Neutrophil (primary cell): ENCODE data around the gene TNRC6C.

Experiments used
- H3K27ac ChIP-seq: fragments of 200-600 bp; sonication (generic); 2 replicates; pipeline ENCODE4 v1.5.1; 2016; ENCODE audit warnings: mild to moderate bottlenecking, moderate library complexity
- H3K27me3 ChIP-seq: fragments of 200-600 bp; sonication (generic); 2 replicates; pipeline ENCODE4 v1.6.0; 2016; ENCODE audit warnings: mild to moderate bottlenecking
- H3K36me3 ChIP-seq: fragments of 200-600 bp; sonication (generic); 2 replicates; pipeline ENCODE4 v1.5.1; 2017
- H3K4me1 ChIP-seq, 2 experiments: fragments of 200-600 bp in 1 of 2; sonication (generic) in 1 of 2; 1 replicate in 1 of 2; 2 replicates in 1 of 2; pipeline versions ENCODE4 v1.5.1 to v1.6.1; 2013 to 2016; ENCODE audit warnings: low read depth in 1 of 2, low read length in 1 of 2, mild to moderate bottlenecking in 1 of 2, moderate library complexity in 1 of 2; ENCODE audit not compliant: control insufficient read depth in 1 of 2, insufficient read depth in 1 of 2
- H3K4me3 ChIP-seq, 2 experiments: fragments of 200-600 bp in 1 of 2; sonication (generic) in 1 of 2; 1 replicate in 1 of 2; 2 replicates in 1 of 2; pipeline ENCODE4 v1.5.1; 2013 to 2016; ENCODE audit warnings: low read depth in 1 of 2, low read length in 1 of 2, mild to moderate bottlenecking in 1 of 2, moderate library complexity in 1 of 2
- H3K9me3 ChIP-seq: fragments of 200-600 bp; sonication (generic); 2 replicates; pipeline ENCODE4 v1.5.1; 2016
- CTCF ChIP-seq: fragments of 200-600 bp; sonication (generic); IDR thresholded peaks from 2 replicates; pipeline ENCODE4 v1.5.1; 2016; ENCODE audit warnings: antibody characterized with exemption

Gene TNRC6C

GRCh38 chr17:78012428-78012827 lies 53.9 kb downstream of the TNRC6C start:
- Histone ChIP-seq H3K9me3 (no peaks in the 10 kb centered on the region), H3K4me1 (peaks cover 3 to 9% of the 10 kb centered on the region in 2 experiments), H3K36me3 (peaks cover 29% of the 10 kb centered on the region), H3K27ac (no peak overlapping the region), H3K27me3 (no peaks in the 10 kb centered on the region), H3K4me3 (no peak overlapping the region)
- no peak for TF ChIP-seq CTCF

GRCh38 chr17:78013683-78014467 lies 55.4 kb downstream of the TNRC6C start:
- peaks cover 29% of the 10 kb centered on the region for H3K36me3 ChIP-seq
- H3K27ac ChIP-seq: no peak overlapping the region
- peak; percentile 31 for TF ChIP-seq CTCF
- peaks cover 3 to 9% of the 10 kb centered on the region in 2 experiments for H3K4me1 ChIP-seq
- H3K27me3 ChIP-seq: no peaks in the 10 kb centered on the region
- no peaks in the 10 kb centered on the region for H3K9me3 ChIP-seq
- H3K4me3 ChIP-seq: no peak overlapping the region

- TF ChIP-seq CTCF: no peak
- H3K27ac ChIP-seq: no peak overlapping the region
- peaks cover 3 to 9% of the 10 kb centered on the region in 2 experiments for H3K4me1 ChIP-seq
- no peaks in the 10 kb centered on the region for H3K27me3 ChIP-seq
- H3K4me3 ChIP-seq: no peak overlapping the region
- no peaks in the 10 kb centered on the region for H3K9me3 ChIP-seq
- peaks cover 26% of the 10 kb centered on the region for H3K36me3 ChIP-seq
These were observed 56.1 kb downstream of the TNRC6C start for GRCh38 chr17:78014646-78015045.

GRCh38 chr17:78016852-78017251 lies 58.3 kb downstream of the TNRC6C start:
- Histone ChIP-seq H3K27me3 (no peaks in the 10 kb centered on the region), H3K4me1 (peaks cover 11 to 13% of the 10 kb centered on the region in 2 experiments), H3K9me3 (no peaks in the 10 kb centered on the region), H3K4me3 (no peak overlapping the region), H3K27ac (no peak overlapping the region), H3K36me3 (peaks cover 20% of the 10 kb centered on the region)
- TF ChIP-seq CTCF: no peak

- no peak overlapping the region for H3K4me3 ChIP-seq
- peaks cover 13 to 26% of the 10 kb centered on the region in 2 experiments for H3K4me1 ChIP-seq
- no peak overlapping the region for H3K27ac ChIP-seq
- H3K36me3 ChIP-seq: peaks cover 3% of the 10 kb centered on the region
- no peak for TF ChIP-seq CTCF
- H3K9me3 ChIP-seq: no peaks in the 10 kb centered on the region
- no peaks in the 10 kb centered on the region for H3K27me3 ChIP-seq
These were observed 61.0 kb downstream of the TNRC6C start for GRCh38 chr17:78019367-78019975.
